ENCODE data around the gene FNDC8. TPM values are rescaled to one million over a fixed set of nuclear protein-coding genes. Genes with fewer than 3 reads are reported as not detected.

Gene FNDC8
- polyA plus RNA-seq, 1 of the 3 experiments (the other 2 are of a cell fraction), result not detected

DNA sequence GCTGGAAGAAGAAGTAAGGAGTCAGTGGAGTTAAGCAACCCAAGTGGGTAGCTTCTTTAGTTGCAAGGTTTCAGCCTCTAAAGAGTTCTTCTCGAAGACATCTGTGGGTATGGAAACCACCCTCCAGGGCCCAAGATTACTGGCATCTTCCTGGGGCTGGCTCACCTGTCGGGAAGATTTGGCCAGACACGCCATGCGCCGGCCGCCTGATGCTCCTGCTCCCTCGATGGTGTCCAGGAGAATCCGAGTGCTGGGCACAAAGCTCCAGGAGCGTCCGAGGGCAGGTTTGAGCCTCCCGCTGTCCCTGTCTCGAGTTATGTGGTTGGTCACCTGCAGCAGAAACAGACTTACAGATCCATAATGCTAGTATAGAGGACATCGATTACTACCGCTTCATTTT is 20.4 kb upstream of the FNDC8 start:
- 96% methylated on average over 13 of the region's 14 CpGs for WGBS (ENCODE audit: low lambda C conversion rate)
- TF ChIP-seq EP300 (IDR thresholded peaks at IDR 0.05; ENCODE audit: borderline replicate concordance in 1 of 2, low read depth in 1 of 2, low read length in 1 of 2), result no peak
- no peak for TF ChIP-seq PBX3 (IDR thresholded peaks at IDR 0.05)
- no peak for TF ChIP-seq EZH2phosphoT487 (IDR thresholded peaks at IDR 0.05; ENCODE audit: borderline replicate concordance, low read depth)
- TF ChIP-seq REST (IDR thresholded peaks at IDR 0.05; ENCODE audit: low read depth, low read length), result no peak
- TF ChIP-seq SIN3A (IDR thresholded peaks at IDR 0.05; ENCODE audit: borderline replicate concordance, low read depth, low read length), result no peak
- TF ChIP-seq, protein P1, sequence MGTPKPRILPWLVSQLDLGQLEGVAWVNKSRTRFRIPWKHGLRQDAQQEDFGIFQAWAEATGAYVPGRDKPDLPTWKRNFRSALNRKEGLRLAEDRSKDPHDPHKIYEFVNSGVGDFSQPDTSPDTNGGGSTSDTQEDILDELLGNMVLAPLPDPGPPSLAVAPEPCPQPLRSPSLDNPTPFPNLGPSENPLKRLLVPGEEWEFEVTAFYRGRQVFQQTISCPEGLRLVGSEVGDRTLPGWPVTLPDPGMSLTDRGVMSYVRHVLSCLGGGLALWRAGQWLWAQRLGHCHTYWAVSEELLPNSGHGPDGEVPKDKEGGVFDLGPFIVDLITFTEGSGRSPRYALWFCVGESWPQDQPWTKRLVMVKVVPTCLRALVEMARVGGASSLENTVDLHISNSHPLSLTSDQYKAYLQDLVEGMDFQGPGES (IDR thresholded peaks at IDR 0.05; ENCODE audit: low read depth, low read length), result no peak
- TF ChIP-seq ELF1 (IDR thresholded peaks at IDR 0.05), result no peak
- TF ChIP-seq CTCF (IDR thresholded peaks at IDR 0.05), result no peak
- no peak for TF ChIP-seq CHD2 (IDR thresholded peaks at IDR 0.05; ENCODE audit: low read length, partially characterized antibody)
- TF ChIP-seq YY1 (IDR thresholded peaks at IDR 0.05; ENCODE audit: low read depth), result no peak
- no peak for TF ChIP-seq FOXM1 (IDR thresholded peaks at IDR 0.05; ENCODE audit: low read depth)
- TF ChIP-seq, protein P2, sequence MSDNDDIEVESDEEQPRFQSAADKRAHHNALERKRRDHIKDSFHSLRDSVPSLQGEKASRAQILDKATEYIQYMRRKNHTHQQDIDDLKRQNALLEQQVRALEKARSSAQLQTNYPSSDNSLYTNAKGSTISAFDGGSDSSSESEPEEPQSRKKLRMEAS (IDR thresholded peaks at IDR 0.05; ENCODE audit: low read depth), result no peak
- no peak for TF ChIP-seq FOSL2 (IDR thresholded peaks at IDR 0.05; ENCODE audit: borderline replicate concordance, low read depth)
- TF ChIP-seq MXI1 (IDR thresholded peaks at IDR 0.05; ENCODE audit: low read depth, low read length), result no peak
- TF ChIP-seq RXRA (IDR thresholded peaks at IDR 0.05; ENCODE audit: borderline replicate concordance, low read depth), result no peak
- POLR2A ChIA-PET, result no interaction called here
- Histone ChIP-seq H3F3A (replicated peaks; ENCODE audit: insufficient read depth) (no peaks in the 10 kb centered on the region), H3K4me3 (ENCODE audit: low read depth in 2 of 2, low read length in 1 of 2) (no peak overlapping the region), H3K9me3 (no peaks in the 10 kb centered on the region), H3K79me2 (ENCODE audit: insufficient read depth) (no peaks in the 10 kb centered on the region), H3K27ac (ENCODE audit: low read depth in 2 of 2, low read length in 1 of 2) (no peak overlapping the region), H4K20me1 (ENCODE audit: insufficient read depth) (no peaks in the 10 kb centered on the region), H3K4me1 (ENCODE audit: control insufficient read depth in 1 of 2, insufficient read depth in 2 of 2, low read depth in 1 of 2, low read length in 1 of 2) (no peaks in the 10 kb centered on the region), H3K9me2 (no peaks in the 10 kb centered on the region), H3K4me2 (no peak overlapping the region), H3K36me3 (replicated peaks in 1 of 2; ENCODE audit: control insufficient read depth in 1 of 2, insufficient read depth in 2 of 2, low read length in 1 of 2) (peaks cover 12 to 28% of the 10 kb centered on the region in 2 experiments), H2AFZ (ENCODE audit: low read depth) (no peak overlapping the region), H3K27me3 (ENCODE audit: insufficient read depth) (no peaks in the 10 kb centered on the region), H3K9ac (no peak overlapping the region)
- CTCF ChIA-PET, result interaction anchor here (5.1 kb wide), 1 partner anchor 11 kb away, joined by 22 read pairs; no protein-coding TSS in a partner anchor
- DNase-seq, result no peak
